ENCODE results near the gene DYRK1B. TPM values are rescaled to one million over a fixed set of nuclear protein-coding genes. Genes with fewer than 3 reads are reported as not detected.

The DYRK1B gene
- 10.0 and 22.5 TPM in 2 replicates for total RNA-seq

GRCh38 chr19:39833464-39834286 lies at the start of gene DYRK1B:
DYRK1B (minus strand) TSS chr19:39834162; CDS start chr19:39831867, 2,295 bp downstream.

GRCh38 chr19:39845933-39846677 lies 12.1 kb upstream of the DYRK1B start, which contains the start of gene FBL:
FBL (minus strand) TSS chr19:39846379; CDS start chr19:39846300, 79 bp downstream.

GRCh38 chr19:39778763-39779162 lies 55.2 kb downstream of the DYRK1B start, which contains the start of gene LEUTX:
LEUTX (plus strand) TSS chr19:39778854; CDS start chr19:39778921, 67 bp downstream.

Other genes with a start within 250 kb of the DYRK1B start
- gene LGALS13, start 231.6 kb downstream of the DYRK1B start, total RNA-seq, result not detected in 2 replicates
- gene LGALS16, start 178.2 kb downstream of the DYRK1B start, total RNA-seq, result not detected in 2 replicates
- not detected in 2 replicates for gene LGALS14, start 129.7 kb downstream of the DYRK1B start, total RNA-seq
- not detected in 2 replicates for gene CLC, start 96.1 kb downstream of the DYRK1B start, total RNA-seq
- gene LEUTX, start 55.3 kb downstream of the DYRK1B start, total RNA-seq, result not detected in 2 replicates
- 196 and 244 TPM in 2 replicates for gene FBL, start 12.2 kb upstream of the DYRK1B start, total RNA-seq
- under 0.01 and 0.06 TPM in 2 replicates for gene FCGBP, start 100.5 kb upstream of the DYRK1B start, total RNA-seq
- 69.1 and 116 TPM in 2 replicates for gene PSMC4, start 137.0 kb upstream of the DYRK1B start, total RNA-seq
- 2.6 and 7.9 TPM in 2 replicates for gene ZNF546, start 162.9 kb upstream of the DYRK1B start, total RNA-seq
- 6.3 and 20.4 TPM in 2 replicates for gene ZNF780B, start 222.1 kb upstream of the DYRK1B start, total RNA-seq